Upper lobe of left lung (tissue), 6 donors: ENCODE results near the gene NPIPB8. TPM values are rescaled to one million over a fixed set of nuclear protein-coding genes. Genes with fewer than 3 reads are reported as not detected.
"Not testable (repeated sequence)": the region's sequence is repeated elsewhere in the genome, so short reads cannot be mapped to it uniquely, and the experiment has no call there.

Source experiments
- ATAC-seq, 2 donors: fragments of 200-7000 bp; cut with Tn5 transposase; one replicate each; pipeline ENCODE4 v1.9.1; 2022; ENCODE audit warnings: mild to moderate bottlenecking in 2 of 2, moderate library complexity in 2 of 2; ENCODE audit not compliant: low FRiP score in 2 of 2
- DNase-seq, 2 donors: peaks; one replicate each; pipeline ENCODE4 v3.0.0-alpha.2; 2019 to 2020
- H3K27ac ChIP-seq, 4 donors: fragments of 200-600 bp; sonication (generic); one replicate each; pipeline ENCODE4 v1.5.1; 2016 to 2019
- H3K27me3 ChIP-seq, 4 donors: fragments of 200-600 bp; sonication (generic); one replicate each; pipeline ENCODE4 v1.5.1; 2017 to 2019
- H3K36me3 ChIP-seq, 4 donors: fragments of 200-600 bp; sonication (generic); one replicate each; pipeline ENCODE4 v1.5.1; 2016 to 2019
- H3K4me1 ChIP-seq, 4 donors: fragments of 200-600 bp; sonication (generic); one replicate each; pipeline ENCODE4 v1.5.1; 2018 to 2019
- H3K4me3 ChIP-seq, 4 donors: fragments of 200-600 bp; sonication (generic); one replicate each; pipeline ENCODE4 v1.5.1; 2017 to 2019; ENCODE audit warnings: mild to moderate bottlenecking in 2 of 4, moderate library complexity in 1 of 4
- H3K9me3 ChIP-seq, 4 donors: fragments of 200-600 bp; sonication (generic); one replicate each; pipeline ENCODE4 v1.5.1; 2018 to 2019
- EP300 ChIP-seq, 4 donors: sonication (generic); formaldehyde crosslinking; IDR thresholded peaks; one replicate each; pipeline ENCODE4 v1.5.1; 2017; ENCODE audit warnings: antibody characterized with exemption in 4 of 4, control low read depth in 2 of 4
- POLR2A ChIP-seq, 4 donors: fragments of 450-650 bp; IDR thresholded peaks; one replicate each; pipeline ENCODE4 v1.5.1; 2016 to 2017; ENCODE audit warnings: antibody characterized with exemption in 4 of 4, mild to moderate bottlenecking in 2 of 4
- POLR2AphosphoS5 ChIP-seq, 2 donors: sonication (generic); formaldehyde crosslinking; IDR thresholded peaks; one replicate each; pipeline ENCODE4 v1.5.1; 2017; ENCODE audit warnings: antibody characterized with exemption in 2 of 2
- WGBS, 2 donors: methylation state at CpG; one replicate each; pipeline ENCODE4 v1.1.5; 2017 to 2018; 5-methylcytosine and 5-hydroxymethylcytosine counted together
- total RNA-seq, 6 donors: library from RNA; depleted of rRNA in 4 of 6; stranded (reverse); fragments of >200 nt in 4 of 6; gene quantifications; one replicate each; pipeline versions ENCODE4 v1.1.0 to v1.2.1, GENCODE V29; 2016 to 2021
- TF ChIP-seq, protein P1 (sequence below), 6 experiments: fragments of 450-650 bp in 4 of 6; fragments of 200-600 bp in 2 of 6; sonication (generic) in 2 of 6; IDR thresholded peaks; one replicate each; pipeline ENCODE4 v1.5.1; 2016 to 2019; ENCODE audit warnings: antibody characterized with exemption in 6 of 6
- donor health status: DM: no; HTN: no; CAD: no; lungs with moderate emphysema.
- donor health status: DM: no; HTN: yes; CAD: no; lungs with severe emphysema.

The NPIPB8 gene
- total RNA-seq, 6 donors from 2014 or later = 0.67 to 2.3 TPM; not detected in 4

DNA sequence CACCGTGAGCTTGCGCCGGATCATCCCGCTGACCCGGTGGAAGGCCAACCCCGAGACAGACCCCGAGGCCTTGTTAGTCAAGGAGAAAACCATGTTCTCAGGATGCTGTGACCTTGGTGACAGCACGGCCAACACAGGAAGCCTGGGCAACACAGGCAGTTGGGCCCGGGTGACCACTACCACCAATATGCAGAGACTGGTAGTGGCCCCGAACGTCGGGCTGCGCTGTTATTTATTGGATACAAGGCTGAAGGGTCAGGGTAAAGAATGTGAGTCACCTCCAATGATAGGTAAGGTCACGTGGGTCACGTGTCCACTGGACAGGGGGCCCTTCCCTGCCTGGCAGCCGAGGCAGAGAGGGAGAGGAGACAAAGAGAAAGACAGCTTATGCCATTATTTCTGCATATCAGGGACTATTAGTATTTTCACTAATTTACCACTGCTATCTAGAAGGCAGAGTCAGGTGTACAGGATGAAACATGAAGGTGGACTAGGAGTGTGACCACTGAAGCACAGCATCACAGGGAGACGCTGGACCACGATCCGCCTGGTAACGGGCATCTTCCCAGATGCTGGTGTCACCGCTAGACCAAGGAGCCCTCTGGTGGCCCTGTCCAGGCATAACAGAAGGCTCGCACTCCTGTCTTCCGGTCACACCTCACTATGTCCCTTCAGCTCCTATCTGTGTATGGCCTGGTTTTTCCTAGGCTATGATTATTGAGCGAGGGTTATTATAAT is 22.2 kb upstream of the NPIPB8 start:
- WGBS, 2 donors = 43 to 49% methylated on average over 14 to 17 of the region's 24 CpGs
- not testable (repeated sequence) for H3K27ac ChIP-seq, H3K9me3 ChIP-seq, H3K4me3 ChIP-seq, H3K27me3 ChIP-seq, H3K36me3 ChIP-seq
- DNase-seq (peak; percentile 25 to 78), ATAC-seq (peak in 1 of 2 donors; percentile 36)
- TF ChIP-seq, protein P1, sequence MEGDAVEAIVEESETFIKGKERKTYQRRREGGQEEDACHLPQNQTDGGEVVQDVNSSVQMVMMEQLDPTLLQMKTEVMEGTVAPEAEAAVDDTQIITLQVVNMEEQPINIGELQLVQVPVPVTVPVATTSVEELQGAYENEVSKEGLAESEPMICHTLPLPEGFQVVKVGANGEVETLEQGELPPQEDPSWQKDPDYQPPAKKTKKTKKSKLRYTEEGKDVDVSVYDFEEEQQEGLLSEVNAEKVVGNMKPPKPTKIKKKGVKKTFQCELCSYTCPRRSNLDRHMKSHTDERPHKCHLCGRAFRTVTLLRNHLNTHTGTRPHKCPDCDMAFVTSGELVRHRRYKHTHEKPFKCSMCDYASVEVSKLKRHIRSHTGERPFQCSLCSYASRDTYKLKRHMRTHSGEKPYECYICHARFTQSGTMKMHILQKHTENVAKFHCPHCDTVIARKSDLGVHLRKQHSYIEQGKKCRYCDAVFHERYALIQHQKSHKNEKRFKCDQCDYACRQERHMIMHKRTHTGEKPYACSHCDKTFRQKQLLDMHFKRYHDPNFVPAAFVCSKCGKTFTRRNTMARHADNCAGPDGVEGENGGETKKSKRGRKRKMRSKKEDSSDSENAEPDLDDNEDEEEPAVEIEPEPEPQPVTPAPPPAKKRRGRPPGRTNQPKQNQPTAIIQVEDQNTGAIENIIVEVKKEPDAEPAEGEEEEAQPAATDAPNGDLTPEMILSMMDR (IDR thresholded peaks at IDR 0.05) = peak; percentile 62 to 83 (median 81)
- peaks cover 5 to 13% (median 7%) of the 10 kb centered on the region in 4 donors for H3K4me1 ChIP-seq

DNA sequence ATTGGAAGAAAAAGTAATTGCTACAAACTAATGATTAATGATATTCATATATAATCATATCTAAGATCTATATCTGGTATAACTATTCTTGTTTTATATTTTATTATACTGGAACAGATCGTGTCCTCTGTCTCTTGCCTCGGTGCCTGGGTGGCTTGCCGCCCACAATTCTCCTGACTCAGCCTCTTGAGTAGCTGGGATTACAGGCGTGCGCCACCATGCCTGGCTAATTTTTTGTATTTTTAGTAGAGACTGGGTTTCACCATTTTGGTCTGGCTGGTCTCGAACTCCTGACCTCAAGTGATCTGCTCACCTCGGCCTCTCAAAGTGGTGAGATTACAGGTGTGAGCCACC is 21.7 kb upstream of the NPIPB8 start:
- not testable (repeated sequence) for DNase-seq, H3K4me3 ChIP-seq, H3K27me3 ChIP-seq, H3K9me3 ChIP-seq, H3K36me3 ChIP-seq, ATAC-seq, H3K4me1 ChIP-seq, H3K27ac ChIP-seq
- 61 to 70% methylated on average over 7 of the region's 7 CpGs for WGBS, 2 donors

DNA sequence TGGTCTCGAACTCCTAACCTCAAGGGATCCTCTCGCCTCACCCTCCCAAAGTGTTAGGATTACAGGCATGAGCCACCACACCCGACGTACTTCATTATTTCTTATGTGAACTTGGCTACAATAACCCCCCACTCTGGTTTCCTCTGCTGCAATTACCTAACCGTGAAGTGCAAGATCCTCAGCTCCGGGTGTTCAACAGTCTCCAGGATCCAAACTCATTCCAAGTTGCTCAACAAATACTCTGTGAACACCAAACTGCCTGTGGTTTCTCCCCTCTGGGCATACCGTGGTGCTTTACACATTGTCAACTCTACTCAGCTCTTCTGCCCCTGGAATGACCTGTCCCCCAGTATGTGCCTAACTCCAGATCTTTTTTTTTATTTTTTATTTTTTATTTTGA is 21.2 kb upstream of the NPIPB8 start:
- TF ChIP-seq, protein P1 (IDR thresholded peaks at IDR 0.05) = no peak
- TF ChIP-seq POLR2AphosphoS5 (IDR thresholded peaks at IDR 0.05) = no peak
- no peak for TF ChIP-seq POLR2A (IDR thresholded peaks at IDR 0.05)
- no peak for TF ChIP-seq EP300 (IDR thresholded peaks at IDR 0.05)
- Histone ChIP-seq H3K27me3 (no peaks in the 10 kb centered on the region), H3K4me1 (peaks cover 0 to 6% (median 0%) of the 10 kb centered on the region in 4 donors), H3K4me3 (no peak overlapping the region), H3K36me3 (no peaks in the 10 kb centered on the region), H3K27ac (no peak overlapping the region), H3K9me3 (no peaks in the 10 kb centered on the region)
- 64 to 66% methylated on average over 7 of the region's 7 CpGs for WGBS, 2 donors
- ATAC-seq (no peak), DNase-seq (no peak)

DNA sequence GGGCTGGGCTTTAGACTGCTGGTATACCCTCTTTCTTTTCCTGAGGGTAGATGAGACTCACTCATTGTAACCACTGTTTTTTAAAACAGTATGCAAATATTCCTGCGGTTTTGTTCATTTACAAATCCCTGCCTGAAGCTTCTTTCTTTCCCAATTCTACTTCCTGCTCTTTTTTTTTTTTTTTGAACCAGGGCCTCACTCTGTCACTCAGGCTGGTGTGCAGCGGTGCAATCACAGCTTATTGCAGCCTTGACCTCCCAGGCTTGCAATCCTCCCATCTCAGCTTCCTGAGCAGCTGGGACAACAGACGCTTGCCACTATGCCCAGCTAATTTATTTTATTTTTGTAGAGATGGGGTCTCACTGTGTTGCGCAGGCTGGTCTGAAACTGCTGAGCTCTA is 20.0 kb upstream of the NPIPB8 start:
- DNase-seq = no peak
- WGBS, 2 donors = 57 to 59% methylated on average over 4 of the region's 4 CpGs

DNA sequence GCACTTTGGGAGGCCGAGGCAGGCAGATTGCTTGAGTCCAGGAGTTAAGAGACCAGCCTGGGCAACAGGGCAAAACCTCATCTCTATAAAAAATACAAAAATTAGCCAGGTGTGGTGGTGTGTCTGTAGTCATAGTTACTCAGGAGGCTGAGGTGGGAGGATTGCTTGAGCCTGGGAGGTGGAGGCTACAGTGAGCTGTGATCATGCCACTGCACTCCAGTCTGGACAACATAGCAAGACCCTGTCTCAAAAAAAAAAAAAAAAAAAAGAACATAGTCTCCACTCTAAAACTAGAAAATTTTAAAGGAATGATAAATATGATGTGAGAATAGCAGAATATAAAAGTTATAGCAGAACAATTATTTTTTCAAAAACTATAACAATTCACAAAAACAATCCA is 17.5 kb upstream of the NPIPB8 start:
- H3K4me3 ChIP-seq, H3K36me3 ChIP-seq, H3K27ac ChIP-seq, DNase-seq, ATAC-seq, H3K27me3 ChIP-seq, H3K9me3 ChIP-seq: not testable (repeated sequence)
- peaks cover 0 to 27% (median 8%) of the 10 kb centered on the region in 4 donors for H3K4me1 ChIP-seq
- WGBS, 2 donors = 81 to 95% methylated on average over 1 of the region's 1 CpG

More for the DNA sequence above, 20.0 kb upstream of the NPIPB8 start:
- TF ChIP-seq EP300 (IDR thresholded peaks at IDR 0.05) = no peak
- TF ChIP-seq, protein P1 (IDR thresholded peaks at IDR 0.05) = no peak
- no peak for TF ChIP-seq POLR2A (IDR thresholded peaks at IDR 0.05)
- no peak for TF ChIP-seq POLR2AphosphoS5 (IDR thresholded peaks at IDR 0.05)
- Histone ChIP-seq H3K36me3 (no peaks in the 10 kb centered on the region), H3K27ac (no peak overlapping the region), H3K4me3 (no peak overlapping the region), H3K27me3 (no peaks in the 10 kb centered on the region), H3K4me1 (peaks cover 0 to 14% (median 6%) of the 10 kb centered on the region in 4 donors), H3K9me3 (no peaks in the 10 kb centered on the region)
- no peak for ATAC-seq

DNA sequence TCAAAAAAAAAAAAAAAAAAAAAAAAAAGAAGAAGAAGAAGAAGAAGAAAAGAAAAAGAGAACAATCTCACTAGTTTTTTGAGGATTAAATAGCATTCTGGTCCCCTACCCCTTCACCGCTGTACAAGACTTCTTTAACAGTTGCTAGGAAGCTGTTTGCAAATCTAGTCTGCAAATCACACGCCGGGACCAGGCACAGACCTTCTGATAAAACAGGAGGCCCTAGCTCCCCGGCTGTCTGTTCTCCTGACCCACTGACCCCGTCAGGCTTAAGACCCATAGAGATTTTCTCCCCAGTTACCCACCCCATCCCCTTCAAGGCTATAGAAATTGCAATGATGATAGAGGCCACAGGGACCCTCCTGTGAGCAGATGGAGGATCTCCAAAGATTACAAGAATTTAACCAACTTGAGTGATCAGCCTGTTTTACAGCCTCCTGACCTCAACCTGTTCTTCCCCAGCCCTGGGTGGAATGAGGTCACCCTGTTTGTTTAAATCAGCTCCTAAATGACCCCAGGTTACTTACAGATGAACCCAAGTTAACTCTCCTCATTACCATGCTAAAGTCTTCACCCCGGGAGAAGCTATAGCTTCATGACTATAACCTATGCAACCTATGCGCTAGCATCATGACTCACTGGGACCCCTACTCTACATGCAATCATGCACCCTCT is 16.2 kb upstream of the NPIPB8 start:
- DNase-seq = no peak
- Histone ChIP-seq H3K9me3 (no peaks in the 10 kb centered on the region), H3K4me3 (no peak overlapping the region), H3K36me3 (no peaks in the 10 kb centered on the region), H3K4me1 (peaks cover 0 to 27% (median 8%) of the 10 kb centered on the region in 4 donors), H3K27ac (no peak overlapping the region), H3K27me3 (no peaks in the 10 kb centered on the region)
- WGBS, 2 donors = 78 to 84% methylated on average over 7 of the region's 7 CpGs
- ATAC-seq = no peak
- TF ChIP-seq, protein P1 (IDR thresholded peaks at IDR 0.05) = no peak
- TF ChIP-seq POLR2AphosphoS5 (IDR thresholded peaks at IDR 0.05) (no peak), EP300 (IDR thresholded peaks at IDR 0.05) (no peak), POLR2A (IDR thresholded peaks at IDR 0.05) (no peak)

DNA sequence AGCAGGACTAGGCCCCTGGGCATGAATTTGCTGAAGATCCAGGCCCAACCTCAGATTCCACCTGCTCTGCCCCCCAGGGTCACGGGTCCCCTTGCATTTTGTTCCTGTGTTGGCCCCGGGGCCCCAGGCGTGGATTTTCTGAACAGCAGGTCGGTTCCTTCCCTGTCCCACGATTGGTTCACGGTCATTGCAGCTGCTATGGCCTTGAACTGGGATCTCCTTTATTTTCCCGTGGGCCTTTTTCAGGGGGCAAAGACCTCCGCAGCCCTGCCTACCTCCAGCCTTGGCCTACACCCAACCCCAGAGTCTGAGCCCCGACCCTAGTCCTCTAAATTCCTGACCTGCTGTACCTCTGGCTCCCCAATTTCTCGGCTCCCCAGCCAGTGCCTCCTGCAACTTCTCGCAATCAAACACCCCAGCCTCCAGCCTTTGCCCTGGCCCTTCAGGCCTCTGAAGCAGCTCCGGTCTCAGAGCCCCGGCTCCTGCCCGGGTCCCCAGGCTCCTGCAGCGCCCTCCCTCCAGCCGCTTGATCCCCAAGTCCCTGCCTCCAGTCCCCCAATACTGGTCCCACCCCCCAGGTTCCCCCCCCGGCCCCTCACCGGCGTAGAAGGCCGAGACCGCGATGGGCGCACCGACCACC is 15.2 kb upstream of the NPIPB8 start:
- Histone ChIP-seq H3K4me1 (peaks cover 0 to 21% (median 8%) of the 10 kb centered on the region in 4 donors), H3K27ac (peak overlapping the region in 3 of 4 donors; percentile 26 to 66 (median 33)), H3K4me3 (peak overlapping the region; percentile 29 to 68 (median 60))
- H3K36me3 ChIP-seq, DNase-seq, H3K27me3 ChIP-seq, H3K9me3 ChIP-seq: not testable (repeated sequence)
- peak; percentile 31 to 57 for ATAC-seq
- WGBS, 2 donors = 47 to 62% methylated on average over 18 of the region's 24 CpGs
